Adrenal gland (tissue), 12 donors: ENCODE results near the gene PNKP. TPM values are rescaled to one million over a fixed set of nuclear protein-coding genes. Genes with fewer than 3 reads are reported as not detected.

Experiments
- DNase-seq, 7 donors: peaks; one replicate each; pipeline ENCODE4 v3.0.0-alpha.2; 2019 to 2020
- H3K27ac ChIP-seq, 5 donors: fragments of 200-600 bp; sonication (generic) in 4 of 5; 1 replicate in 3 of 5; 2 replicates in 2 of 5; pipeline versions ENCODE4 v1.5.1 to v1.8.0; 2016 to 2020; ENCODE audit warnings: mild to moderate bottlenecking in 1 of 5
- H3K27me3 ChIP-seq: fragments of 200-600 bp; 2 replicates; pipeline ENCODE4 v1.8.0; 2021
- H3K36me3 ChIP-seq, 2 donors: fragments of 200-600 bp; replicated peaks in 1 of 2; 1 replicate in 1 of 2; 2 replicates in 1 of 2; pipeline versions ENCODE4 v1.5.1 to v1.8.0; 2018 to 2022
- H3K4me1 ChIP-seq, 2 donors: fragments of 200-600 bp; replicated peaks in 1 of 2; 1 replicate in 1 of 2; 2 replicates in 1 of 2; pipeline versions ENCODE4 v1.5.1 to v1.8.0; 2018 to 2021
- H3K4me3 ChIP-seq, 4 donors: fragments of 200-600 bp; sonication (generic) in 3 of 4; one replicate each; pipeline ENCODE4 v1.5.1; 2016 to 2018
- H3K9me3 ChIP-seq, 3 donors: fragments of 200-600 bp; sonication (generic) in 1 of 3; replicated peaks in 1 of 3; 1 replicate in 2 of 3; 2 replicates in 1 of 3; pipeline versions ENCODE4 v1.5.1 to v1.8.0; 2016 to 2021
- CTCF ChIP-seq, 6 experiments: fragments of 450-650 bp in 4 of 6; fragments of 200-600 bp in 2 of 6; sonication (generic) in 1 of 6; IDR thresholded peaks; 1 replicate in 5 of 6; 2 replicates in 1 of 6; pipeline versions ENCODE4 v1.5.1 to v1.8.0; 2016 to 2021; ENCODE audit warnings: antibody characterized with exemption in 6 of 6, mild to moderate bottlenecking in 2 of 6, moderate library complexity in 1 of 6
- POLR2A ChIP-seq, 2 donors: fragments of 450-650 bp; IDR thresholded peaks; one replicate each; pipeline ENCODE4 v1.6.1; 2017; ENCODE audit warnings: antibody characterized with exemption in 2 of 2, mild to moderate bottlenecking in 2 of 2, moderate library complexity in 1 of 2
- WGBS, 4 donors: extraction: QIAGEN DNeasy Blood & Tissue Kit in 2 of 4; methylation state at CpG; one replicate each; pipeline versions ENCODE4 v1.1.5 to v1.1.7; 2013 to 2017; 5-methylcytosine and 5-hydroxymethylcytosine counted together
- intact Hi-C, 2 donors: fragments of 100-400 bp; cut with DNase I; formaldehyde crosslinking; loops; one replicate each; pipeline versions ENCODE4 v1.14.1 to v1.15.0; 2022 to 2023
- polyA plus RNA-seq, 3 donors: library from polyadenylated mRNA; stranded (reverse); fragments of 200-250 nt in 2 of 3; fragments of 350-450 nt in 1 of 3; fragmentation: Illumina TruSeq in 1 of 3; extraction: RNeasy Lipid Tissue Mini Kit (QIAGEN cat#74804) in 1 of 3; gene quantifications; one replicate each; pipeline ENCODE4 v1.2.3, GENCODE V29; 2013 to 2014
- total RNA-seq, 9 donors: library from RNA; depleted of rRNA in 4 of 9; stranded (reverse); fragments of >200 nt in 4 of 9; fragments of 120-200 nt in 1 of 9; fragmentation: NEBNext Ultra II Directional in 1 of 9; extraction: Animal tissue kit (Norgen Biotek cat#: 25700) in 1 of 9; gene quantifications; one replicate each; pipeline versions ENCODE4 v1.1.0 to v1.2.4, GENCODE V29; 2013 to 2023
- donor health status: healthy with polysubstance abuse.
- donor health status: Bipolar disorder and iron deficiency.
- donor health status: DM: yes; HTN: yes; CAD: no.
- donor health status: DM: no; HTN: no; CAD: no.
- donor health status: DM: no; HTN: no; CAD: no.
- donor health status: DM: yes; HTN: yes; CAD: no.

PNKP gene
- total and polyA plus RNA-seq, 12 donors, result 40.7 to 344 (median 100) TPM

- H3K4me1 ChIP-seq, result no peaks in the 10 kb centered on the region
- H3K4me3 ChIP-seq, result no peak overlapping the region
- peaks cover 0 to 43% of the 10 kb centered on the region in 2 donors for H3K36me3 ChIP-seq
- no peaks in the 10 kb centered on the region for H3K27me3 ChIP-seq
- DNase-seq, result no peak
- no peak overlapping the region for H3K27ac ChIP-seq
- intact Hi-C loops, result no loop called here
- TF ChIP-seq POLR2A (IDR thresholded peaks at IDR 0.05), result no peak
- TF ChIP-seq CTCF (IDR thresholded peaks at IDR 0.05), result no peak
- H3K9me3 ChIP-seq, result no peaks in the 10 kb centered on the region
- 90 to 93% (median 91%) methylated on average over 11 of the region's 11 CpGs for WGBS, 4 donors
Measured at GRCh38 chr19:49840321-49840720, 27.1 kb downstream of the PNKP start.

- H3K36me3 ChIP-seq, result peaks cover 0 to 49% of the 10 kb centered on the region in 2 donors
- H3K27me3 ChIP-seq, result no peaks in the 10 kb centered on the region
- no peaks in the 10 kb centered on the region for H3K4me1 ChIP-seq
- no peak for DNase-seq
- TF ChIP-seq CTCF (IDR thresholded peaks at IDR 0.05), result no peak
- TF ChIP-seq POLR2A (IDR thresholded peaks at IDR 0.05), result no peak
- H3K27ac ChIP-seq, result no peak overlapping the region
- H3K4me3 ChIP-seq, result no peak overlapping the region
- H3K9me3 ChIP-seq, result no peaks in the 10 kb centered on the region
- intact Hi-C loops, result no loop called here
- 92 to 94% (median 94%) methylated on average over 11 of the region's 11 CpGs for WGBS, 4 donors
Measured at GRCh38 chr19:49839713-49840112, 27.7 kb downstream of the PNKP start.

- no peaks in the 10 kb centered on the region for H3K27me3 ChIP-seq
- H3K4me3 ChIP-seq, result no peak overlapping the region
- no peak for DNase-seq
- TF ChIP-seq CTCF (IDR thresholded peaks at IDR 0.05) (no peak), POLR2A (IDR thresholded peaks at IDR 0.05) (no peak)
- no peaks in the 10 kb centered on the region for H3K9me3 ChIP-seq
- peaks cover 0 to 56% of the 10 kb centered on the region in 2 donors for H3K36me3 ChIP-seq
- no peaks in the 10 kb centered on the region for H3K4me1 ChIP-seq
- WGBS, 4 donors, result 90 to 94% (median 93%) methylated on average over 16 to 18 of the region's 18 CpGs
- intact Hi-C loops, result no loop called here
- no peak overlapping the region for H3K27ac ChIP-seq
Measured at GRCh38 chr19:49838885-49839588, 28.3 kb downstream of the PNKP start.

- Histone ChIP-seq H3K4me3 (no peak overlapping the region), H3K9me3 (no peaks in the 10 kb centered on the region), H3K4me1 (no peaks in the 10 kb centered on the region), H3K27me3 (no peaks in the 10 kb centered on the region), H3K36me3 (peaks cover 0 to 72% of the 10 kb centered on the region in 2 donors), H3K27ac (no peak overlapping the region)
- TF ChIP-seq CTCF (IDR thresholded peaks at IDR 0.05), result no peak
- no peak for TF ChIP-seq POLR2A (IDR thresholded peaks at IDR 0.05)
- 93 to 97% (median 95%) methylated on average over 3 to 9 of the region's 9 CpGs for WGBS, 4 donors
- DNase-seq, result no peak
- intact Hi-C loops, result no loop called here
Measured at GRCh38 chr19:49837425-49837824, 30.0 kb downstream of the PNKP start.
